HEK293 (cell line): ENCODE results near the gene CNDP2.

Source experiments
- GLI4 ChIP-seq: fragments of 450-650 bp; formaldehyde crosslinking; IDR thresholded peaks from 2 replicates; pipeline ENCODE4 v1.5.1; 2016; ENCODE audit warnings: missing biosample characterization, missing genetic modification characterization
- GLIS2 ChIP-seq: fragments of 450-650 bp; formaldehyde crosslinking; IDR thresholded peaks from 2 replicates; pipeline ENCODE4 v1.5.1; 2016; ENCODE audit warnings: missing biosample characterization, missing genetic modification characterization
- HOXD13 ChIP-seq: sonication (generic); formaldehyde crosslinking; IDR thresholded peaks from 2 replicates; pipeline ENCODE4 v1.8.0; 2022; ENCODE audit warnings: missing genetic modification reagents, borderline replicate concordance
- SALL2 ChIP-seq: fragments of 450-650 bp; formaldehyde crosslinking; IDR thresholded peaks from 2 replicates; pipeline ENCODE4 v1.5.0; 2017; ENCODE audit warnings: missing biosample characterization, mild to moderate bottlenecking, missing genetic modification characterization, borderline replicate concordance
- TCF7L2 ChIP-seq: IDR thresholded peaks from 2 replicates; pipeline ENCODE4 v1.6.1; 2011; ENCODE audit warnings: low read depth, mild to moderate bottlenecking, inconsistent platforms, low read length, moderate library complexity, borderline replicate concordance
- WT1 ChIP-seq: fragments of 450-650 bp; formaldehyde crosslinking; IDR thresholded peaks from 2 replicates; pipeline ENCODE4 v1.5.1; 2016; ENCODE audit warnings: missing biosample characterization, missing genetic modification characterization
- ZBTB1 ChIP-seq: fragments of 450-650 bp; formaldehyde crosslinking; IDR thresholded peaks from 2 replicates; pipeline ENCODE4 v1.5.1; 2016; ENCODE audit warnings: missing biosample characterization, missing genetic modification characterization
- ZBTB10 ChIP-seq: fragments of 450-650 bp; formaldehyde crosslinking; IDR thresholded peaks from 2 replicates; pipeline ENCODE4 v1.5.1; 2016; ENCODE audit warnings: missing biosample characterization, missing genetic modification characterization
- ZBTB17 ChIP-seq: fragments of 450-650 bp; formaldehyde crosslinking; IDR thresholded peaks from 2 replicates; pipeline ENCODE4 v1.5.1; 2016; ENCODE audit warnings: missing biosample characterization, missing genetic modification characterization
- ZNF121 ChIP-seq: fragments of 450-650 bp; formaldehyde crosslinking; IDR thresholded peaks from 2 replicates; pipeline ENCODE4 v1.5.1; 2016; ENCODE audit warnings: missing biosample characterization, missing genetic modification characterization
- ZNF138 ChIP-seq: fragments of 450-650 bp; formaldehyde crosslinking; IDR thresholded peaks from 2 replicates; pipeline ENCODE4 v1.5.1; 2016; ENCODE audit warnings: missing biosample characterization, missing genetic modification characterization, borderline replicate concordance
- ZNF223 ChIP-seq: fragments of 450-650 bp; formaldehyde crosslinking; IDR thresholded peaks from 2 replicates; pipeline ENCODE4 v1.5.1; 2016; ENCODE audit warnings: missing biosample characterization, missing genetic modification characterization
- ZNF324 ChIP-seq: fragments of 450-650 bp; formaldehyde crosslinking; IDR thresholded peaks from 2 replicates; pipeline ENCODE4 v1.5.1; 2016; ENCODE audit warnings: missing biosample characterization, missing genetic modification characterization
- ZNF423 ChIP-seq: fragments of 450-650 bp; formaldehyde crosslinking; IDR thresholded peaks from 2 replicates; pipeline ENCODE4 v1.5.1; 2016; ENCODE audit warnings: missing biosample characterization, missing genetic modification characterization
- ZNF473 ChIP-seq: fragments of 450-650 bp; formaldehyde crosslinking; IDR thresholded peaks from 2 replicates; pipeline ENCODE4 v1.5.1; 2017; ENCODE audit warnings: missing biosample characterization, missing genetic modification characterization
- ZNF768 ChIP-seq: fragments of 450-650 bp; formaldehyde crosslinking; IDR thresholded peaks from 2 replicates; pipeline ENCODE4 v1.5.1; 2018; ENCODE audit warnings: missing biosample characterization, mild to moderate bottlenecking, missing genetic modification characterization
- ZNF776 ChIP-seq: fragments of 450-650 bp; formaldehyde crosslinking; IDR thresholded peaks from 2 replicates; pipeline ENCODE4 v1.5.0; 2017; ENCODE audit warnings: missing biosample characterization, missing genetic modification characterization, borderline replicate concordance
- ZNF791 ChIP-seq: fragments of 450-650 bp; formaldehyde crosslinking; IDR thresholded peaks from 2 replicates; pipeline ENCODE4 v1.5.1; 2016; ENCODE audit warnings: missing biosample characterization, missing genetic modification characterization
- ZXDB ChIP-seq: fragments of 450-650 bp; formaldehyde crosslinking; IDR thresholded peaks from 2 replicates; pipeline ENCODE4 v1.5.1; 2016; ENCODE audit warnings: missing biosample characterization, missing genetic modification characterization
- TF ChIP-seq, protein P1 (sequence below): fragments of 450-650 bp; IDR thresholded peaks from 2 replicates; pipeline ENCODE4 v1.5.1; 2018; ENCODE audit warnings: missing biosample characterization, missing genetic modification characterization
- TF ChIP-seq, protein P2 (sequence below): fragments of 450-650 bp; formaldehyde crosslinking; IDR thresholded peaks from 2 replicates; pipeline ENCODE4 v1.5.1; 2017; ENCODE audit warnings: missing biosample characterization, missing genetic modification characterization
- TF ChIP-seq, protein P3 (sequence below): fragments of 450-650 bp; formaldehyde crosslinking; IDR thresholded peaks from 2 replicates; pipeline ENCODE4 v1.5.1; 2016; ENCODE audit warnings: missing biosample characterization, missing genetic modification characterization
- TF ChIP-seq, protein P4 (sequence below): fragments of 450-650 bp; formaldehyde crosslinking; IDR thresholded peaks from 2 replicates; pipeline ENCODE4 v1.5.1; 2016; ENCODE audit warnings: missing biosample characterization, missing genetic modification characterization
- TF ChIP-seq, protein P5 (sequence below): sonication (generic); formaldehyde crosslinking; IDR thresholded peaks from 2 replicates; pipeline ENCODE4 v1.8.1; 2022; ENCODE audit warnings: mild to moderate bottlenecking, moderate library complexity, missing genetic modification reagents

The CNDP2 gene

DNA sequence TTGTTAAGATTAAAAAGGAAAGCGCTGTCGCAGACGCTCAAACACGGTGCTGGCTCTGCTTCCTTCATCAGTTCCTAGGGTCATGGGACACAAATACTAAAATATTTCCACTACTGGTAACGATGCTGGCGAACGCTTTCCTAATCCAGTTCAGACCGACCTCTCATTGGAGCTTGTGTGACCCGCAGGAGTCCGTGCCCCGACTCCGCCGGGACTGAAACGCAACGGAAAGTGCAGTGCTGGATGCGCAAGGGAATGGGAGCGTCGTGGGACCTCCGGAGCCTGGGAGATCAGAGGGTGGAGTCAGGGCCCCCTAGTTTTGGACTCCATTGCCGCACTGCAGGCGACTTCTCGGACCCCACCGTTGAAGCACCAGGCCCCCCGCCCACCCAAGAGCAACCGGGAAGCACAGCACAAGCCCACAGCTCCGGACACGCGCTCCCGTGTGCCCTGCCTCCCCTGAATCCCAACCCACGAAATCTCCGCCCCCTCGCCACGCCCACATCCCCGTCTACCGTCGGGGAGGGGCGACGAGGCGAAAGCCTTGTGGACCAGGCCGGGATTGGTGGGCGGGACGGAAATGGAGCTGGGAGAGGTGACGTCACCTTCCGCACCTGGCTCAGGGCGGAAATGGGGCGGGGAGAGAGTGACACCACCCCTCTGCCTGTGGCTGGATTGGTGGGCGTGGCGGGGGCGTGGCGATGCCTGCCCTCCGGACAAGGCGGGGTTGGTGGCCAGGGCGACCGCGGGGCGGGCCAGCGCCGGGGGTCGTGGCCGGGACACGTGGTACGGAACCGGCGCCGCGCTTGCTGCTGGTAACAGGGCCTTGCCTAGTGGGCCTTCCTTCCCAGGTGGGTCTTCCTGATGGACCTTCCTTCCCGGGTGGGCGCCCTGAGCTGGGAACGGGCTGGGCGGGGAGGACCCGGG, at the start of gene CNDP2 (continued):
- TF ChIP-seq, protein P1, sequence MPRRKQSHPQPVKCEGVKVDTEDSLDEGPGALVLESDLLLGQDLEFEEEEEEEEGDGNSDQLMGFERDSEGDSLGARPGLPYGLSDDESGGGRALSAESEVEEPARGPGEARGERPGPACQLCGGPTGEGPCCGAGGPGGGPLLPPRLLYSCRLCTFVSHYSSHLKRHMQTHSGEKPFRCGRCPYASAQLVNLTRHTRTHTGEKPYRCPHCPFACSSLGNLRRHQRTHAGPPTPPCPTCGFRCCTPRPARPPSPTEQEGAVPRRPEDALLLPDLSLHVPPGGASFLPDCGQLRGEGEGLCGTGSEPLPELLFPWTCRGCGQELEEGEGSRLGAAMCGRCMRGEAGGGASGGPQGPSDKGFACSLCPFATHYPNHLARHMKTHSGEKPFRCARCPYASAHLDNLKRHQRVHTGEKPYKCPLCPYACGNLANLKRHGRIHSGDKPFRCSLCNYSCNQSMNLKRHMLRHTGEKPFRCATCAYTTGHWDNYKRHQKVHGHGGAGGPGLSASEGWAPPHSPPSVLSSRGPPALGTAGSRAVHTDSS (tag by site-specific recombination): no peak
- TF ChIP-seq ZNF423 (tag by site-specific recombination) (no peak), ZNF324 (tag by site-specific recombination) (no peak), ZBTB10 (0 out of 2 replicates have a peak, but pooled peaks have one; percentile 27), ZNF768 (tag by site-specific recombination) (no peak), SALL2 (tag by site-specific recombination) (no peak), ZNF121 (tag by site-specific recombination) (no peak), GLI4 (tag by site-specific recombination) (no peak), ZNF776 (tag by site-specific recombination) (no peak), ZBTB1 (tag by site-specific recombination) (no peak), ZNF138 (tag by site-specific recombination) (no peak), WT1 (no peak), HOXD13 (no peak), ZNF223 (tag by site-specific recombination) (no peak), TCF7L2 (no peak), ZNF791 (no peak), ZBTB17 (tag by site-specific recombination) (peak; percentile 26; the same call in 1 of the 2 replicates), ZNF473 (tag by site-specific recombination) (no peak), GLIS2 (peak; percentile 92), ZXDB (tag by site-specific recombination) (peak; percentile 46; the same call in 1 of the 2 replicates)
- TF ChIP-seq, protein P2, sequence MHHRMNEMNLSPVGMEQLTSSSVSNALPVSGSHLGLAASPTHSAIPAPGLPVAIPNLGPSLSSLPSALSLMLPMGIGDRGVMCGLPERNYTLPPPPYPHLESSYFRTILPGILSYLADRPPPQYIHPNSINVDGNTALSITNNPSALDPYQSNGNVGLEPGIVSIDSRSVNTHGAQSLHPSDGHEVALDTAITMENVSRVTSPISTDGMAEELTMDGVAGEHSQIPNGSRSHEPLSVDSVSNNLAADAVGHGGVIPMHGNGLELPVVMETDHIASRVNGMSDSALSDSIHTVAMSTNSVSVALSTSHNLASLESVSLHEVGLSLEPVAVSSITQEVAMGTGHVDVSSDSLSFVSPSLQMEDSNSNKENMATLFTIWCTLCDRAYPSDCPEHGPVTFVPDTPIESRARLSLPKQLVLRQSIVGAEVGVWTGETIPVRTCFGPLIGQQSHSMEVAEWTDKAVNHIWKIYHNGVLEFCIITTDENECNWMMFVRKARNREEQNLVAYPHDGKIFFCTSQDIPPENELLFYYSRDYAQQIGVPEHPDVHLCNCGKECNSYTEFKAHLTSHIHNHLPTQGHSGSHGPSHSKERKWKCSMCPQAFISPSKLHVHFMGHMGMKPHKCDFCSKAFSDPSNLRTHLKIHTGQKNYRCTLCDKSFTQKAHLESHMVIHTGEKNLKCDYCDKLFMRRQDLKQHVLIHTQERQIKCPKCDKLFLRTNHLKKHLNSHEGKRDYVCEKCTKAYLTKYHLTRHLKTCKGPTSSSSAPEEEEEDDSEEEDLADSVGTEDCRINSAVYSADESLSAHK: no peak
- TF ChIP-seq, protein P3, sequence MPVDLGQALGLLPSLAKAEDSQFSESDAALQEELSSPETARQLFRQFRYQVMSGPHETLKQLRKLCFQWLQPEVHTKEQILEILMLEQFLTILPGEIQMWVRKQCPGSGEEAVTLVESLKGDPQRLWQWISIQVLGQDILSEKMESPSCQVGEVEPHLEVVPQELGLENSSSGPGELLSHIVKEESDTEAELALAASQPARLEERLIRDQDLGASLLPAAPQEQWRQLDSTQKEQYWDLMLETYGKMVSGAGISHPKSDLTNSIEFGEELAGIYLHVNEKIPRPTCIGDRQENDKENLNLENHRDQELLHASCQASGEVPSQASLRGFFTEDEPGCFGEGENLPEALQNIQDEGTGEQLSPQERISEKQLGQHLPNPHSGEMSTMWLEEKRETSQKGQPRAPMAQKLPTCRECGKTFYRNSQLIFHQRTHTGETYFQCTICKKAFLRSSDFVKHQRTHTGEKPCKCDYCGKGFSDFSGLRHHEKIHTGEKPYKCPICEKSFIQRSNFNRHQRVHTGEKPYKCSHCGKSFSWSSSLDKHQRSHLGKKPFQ (tag by site-specific recombination): no peak
- TF ChIP-seq, protein P4, sequence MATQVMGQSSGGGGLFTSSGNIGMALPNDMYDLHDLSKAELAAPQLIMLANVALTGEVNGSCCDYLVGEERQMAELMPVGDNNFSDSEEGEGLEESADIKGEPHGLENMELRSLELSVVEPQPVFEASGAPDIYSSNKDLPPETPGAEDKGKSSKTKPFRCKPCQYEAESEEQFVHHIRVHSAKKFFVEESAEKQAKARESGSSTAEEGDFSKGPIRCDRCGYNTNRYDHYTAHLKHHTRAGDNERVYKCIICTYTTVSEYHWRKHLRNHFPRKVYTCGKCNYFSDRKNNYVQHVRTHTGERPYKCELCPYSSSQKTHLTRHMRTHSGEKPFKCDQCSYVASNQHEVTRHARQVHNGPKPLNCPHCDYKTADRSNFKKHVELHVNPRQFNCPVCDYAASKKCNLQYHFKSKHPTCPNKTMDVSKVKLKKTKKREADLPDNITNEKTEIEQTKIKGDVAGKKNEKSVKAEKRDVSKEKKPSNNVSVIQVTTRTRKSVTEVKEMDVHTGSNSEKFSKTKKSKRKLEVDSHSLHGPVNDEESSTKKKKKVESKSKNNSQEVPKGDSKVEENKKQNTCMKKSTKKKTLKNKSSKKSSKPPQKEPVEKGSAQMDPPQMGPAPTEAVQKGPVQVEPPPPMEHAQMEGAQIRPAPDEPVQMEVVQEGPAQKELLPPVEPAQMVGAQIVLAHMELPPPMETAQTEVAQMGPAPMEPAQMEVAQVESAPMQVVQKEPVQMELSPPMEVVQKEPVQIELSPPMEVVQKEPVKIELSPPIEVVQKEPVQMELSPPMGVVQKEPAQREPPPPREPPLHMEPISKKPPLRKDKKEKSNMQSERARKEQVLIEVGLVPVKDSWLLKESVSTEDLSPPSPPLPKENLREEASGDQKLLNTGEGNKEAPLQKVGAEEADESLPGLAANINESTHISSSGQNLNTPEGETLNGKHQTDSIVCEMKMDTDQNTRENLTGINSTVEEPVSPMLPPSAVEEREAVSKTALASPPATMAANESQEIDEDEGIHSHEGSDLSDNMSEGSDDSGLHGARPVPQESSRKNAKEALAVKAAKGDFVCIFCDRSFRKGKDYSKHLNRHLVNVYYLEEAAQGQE (tag by site-specific recombination): no peak
- TF ChIP-seq, protein P5, sequence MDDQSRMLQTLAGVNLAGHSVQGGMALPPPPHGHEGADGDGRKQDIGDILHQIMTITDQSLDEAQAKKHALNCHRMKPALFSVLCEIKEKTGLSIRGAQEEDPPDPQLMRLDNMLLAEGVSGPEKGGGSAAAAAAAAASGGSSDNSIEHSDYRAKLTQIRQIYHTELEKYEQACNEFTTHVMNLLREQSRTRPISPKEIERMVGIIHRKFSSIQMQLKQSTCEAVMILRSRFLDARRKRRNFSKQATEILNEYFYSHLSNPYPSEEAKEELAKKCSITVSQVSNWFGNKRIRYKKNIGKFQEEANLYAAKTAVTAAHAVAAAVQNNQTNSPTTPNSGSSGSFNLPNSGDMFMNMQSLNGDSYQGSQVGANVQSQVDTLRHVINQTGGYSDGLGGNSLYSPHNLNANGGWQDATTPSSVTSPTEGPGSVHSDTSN (CRISPR knock-in tag): peak; percentile 79; the same call in 1 of the 2 replicates
